ENCODE results near the gene RGS5. TPM values are rescaled to one million over a fixed set of nuclear protein-coding genes. Genes with fewer than 3 reads are reported as not detected.

Gene RGS5
- total RNA-seq, 1 donor from 2014 or later = 209 TPM

DNA sequence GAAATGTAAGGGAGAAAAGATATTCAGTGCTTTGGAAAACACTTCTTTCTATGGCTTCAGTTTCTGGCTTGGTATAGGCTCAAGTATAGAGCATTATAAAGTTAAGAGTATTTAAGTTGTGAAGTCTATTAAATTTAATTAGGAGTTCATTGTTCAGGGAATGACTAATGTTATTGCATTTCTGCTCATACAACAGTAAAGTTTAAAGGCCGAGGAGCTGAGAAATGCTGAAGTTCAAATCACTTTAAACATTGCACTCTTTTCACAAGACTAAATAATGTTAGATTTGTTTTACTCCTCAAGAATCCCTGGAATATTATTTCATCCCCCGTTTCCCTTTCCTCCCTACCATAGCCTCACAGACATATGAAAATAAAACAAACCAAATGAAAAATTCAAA, 30.1 kb downstream of the RGS5 start:
- H3K27ac Mint-ChIP-seq = peak overlapping the region; percentile 89
- peaks cover 57% of the 10 kb centered on the region for H3K4me1 Mint-ChIP-seq
- H3K27me3 Mint-ChIP-seq (ENCODE audit: low read depth) = no peaks in the 10 kb centered on the region
- no peaks in the 10 kb centered on the region for H3K9me3 Mint-ChIP-seq
- TF ChIP-seq CTCF (IDR thresholded peaks at IDR 0.05; ENCODE audit: unreplicated experiment) = no peak
- DNase-seq (ENCODE audit: low spot score in 2 of 2, unreplicated experiment in 2 of 2) = no peak
- H3K36me3 Mint-ChIP-seq = no peaks in the 10 kb centered on the region
- peak overlapping the region; percentile 3 for H3K4me3 Mint-ChIP-seq

DNA sequence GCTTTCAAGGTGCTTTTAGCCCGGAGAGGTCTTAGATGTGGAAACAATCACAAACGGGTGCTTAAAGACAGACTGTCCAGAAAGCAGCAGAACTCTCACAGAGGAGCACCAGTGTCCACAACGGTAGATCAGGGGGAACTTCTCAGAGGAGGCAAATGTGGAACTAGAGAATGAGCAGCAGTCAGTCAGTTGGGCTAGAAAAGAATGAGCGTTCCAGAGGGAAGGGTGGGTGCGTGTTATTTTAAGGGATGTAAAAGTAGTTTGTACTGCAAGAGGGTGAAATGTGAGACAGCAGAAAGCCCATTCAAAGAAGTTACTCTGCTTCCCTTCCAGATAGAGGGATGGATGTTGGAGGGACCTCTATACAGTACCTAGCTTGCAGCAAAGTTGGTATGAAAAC, 30.9 kb downstream of the RGS5 start:
- Mint-ChIP-seq H3K4me1 (peaks cover 65% of the 10 kb centered on the region), H3K9me3 (no peaks in the 10 kb centered on the region), H3K27me3 (ENCODE audit: low read depth) (no peaks in the 10 kb centered on the region), H3K4me3 (no peak overlapping the region), H3K27ac (peak overlapping the region; percentile 66), H3K36me3 (no peaks in the 10 kb centered on the region)
- DNase-seq (ENCODE audit: low spot score in 2 of 2, unreplicated experiment in 2 of 2) = no peak
- TF ChIP-seq CTCF (IDR thresholded peaks at IDR 0.05; ENCODE audit: unreplicated experiment) = no peak

DNA sequence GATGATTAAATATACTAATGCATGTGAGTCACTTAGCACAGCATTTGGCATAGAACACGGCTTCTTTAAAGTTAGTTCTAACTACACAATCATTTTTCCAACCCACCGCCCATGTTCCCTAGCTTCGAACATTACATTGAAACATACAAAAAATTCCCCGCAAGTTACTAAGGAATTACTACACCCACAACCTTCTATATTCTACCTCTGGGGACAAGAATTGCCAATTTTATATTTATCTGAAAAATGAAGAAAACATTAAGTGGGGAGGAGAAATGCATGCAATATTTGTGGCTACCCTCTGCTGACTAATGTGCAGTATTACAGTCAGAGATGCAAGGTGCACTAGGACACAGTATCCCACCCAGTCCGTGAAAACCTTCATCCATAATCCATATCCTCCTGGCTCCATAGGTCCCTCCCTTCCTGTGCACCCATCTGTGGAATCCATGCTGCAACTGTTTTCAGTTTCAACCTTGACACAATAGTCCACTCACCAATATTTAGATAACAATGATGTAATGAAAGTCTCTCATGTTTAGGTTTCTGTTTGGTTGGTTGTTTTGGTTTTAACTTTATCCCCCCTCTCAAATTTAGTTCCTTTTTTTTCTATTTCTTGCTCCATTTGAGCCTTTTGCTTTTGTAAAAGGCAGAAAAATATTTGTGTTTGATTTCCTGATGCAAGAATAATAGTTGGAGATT, 31.6 kb downstream of the RGS5 start:
- TF ChIP-seq CTCF (IDR thresholded peaks at IDR 0.05; ENCODE audit: unreplicated experiment) = peak; percentile 37
- H3K4me3 Mint-ChIP-seq = no peak overlapping the region
- no peak for DNase-seq (ENCODE audit: low spot score in 2 of 2, unreplicated experiment in 2 of 2)
- H3K36me3 Mint-ChIP-seq = no peaks in the 10 kb centered on the region
- H3K27me3 Mint-ChIP-seq (ENCODE audit: low read depth) = no peaks in the 10 kb centered on the region
- H3K9me3 Mint-ChIP-seq = no peaks in the 10 kb centered on the region
- H3K4me1 Mint-ChIP-seq = peaks cover 70% of the 10 kb centered on the region
- H3K27ac Mint-ChIP-seq = peak overlapping the region; percentile 13

DNA sequence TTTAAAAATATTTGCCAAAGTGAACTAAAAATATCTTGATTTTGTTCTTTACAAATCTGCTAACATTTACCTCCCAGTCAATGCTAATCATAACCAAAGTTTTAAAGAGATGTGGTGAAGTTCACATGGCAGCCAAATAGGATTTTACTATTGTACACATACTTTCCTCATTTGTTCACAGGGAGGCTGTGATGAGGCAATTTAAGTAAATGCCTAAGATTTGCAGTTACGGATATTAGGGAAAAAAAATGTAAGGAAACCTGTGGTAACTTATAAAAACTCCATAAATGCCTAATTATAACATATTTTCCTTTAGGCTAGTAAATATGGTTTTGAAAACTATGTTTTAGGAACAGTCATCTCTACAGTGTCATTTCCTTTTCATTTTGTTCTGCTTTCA, 32.4 kb downstream of the RGS5 start:
- Mint-ChIP-seq H3K4me3 (no peak overlapping the region), H3K36me3 (peaks cover under 1% of the 10 kb centered on the region), H3K27ac (no peak overlapping the region), H3K9me3 (no peaks in the 10 kb centered on the region), H3K27me3 (ENCODE audit: low read depth) (no peaks in the 10 kb centered on the region), H3K4me1 (peaks cover 69% of the 10 kb centered on the region)
- no peak for TF ChIP-seq CTCF (IDR thresholded peaks at IDR 0.05; ENCODE audit: unreplicated experiment)
- no peak for DNase-seq (ENCODE audit: low spot score in 2 of 2, unreplicated experiment in 2 of 2)

DNA sequence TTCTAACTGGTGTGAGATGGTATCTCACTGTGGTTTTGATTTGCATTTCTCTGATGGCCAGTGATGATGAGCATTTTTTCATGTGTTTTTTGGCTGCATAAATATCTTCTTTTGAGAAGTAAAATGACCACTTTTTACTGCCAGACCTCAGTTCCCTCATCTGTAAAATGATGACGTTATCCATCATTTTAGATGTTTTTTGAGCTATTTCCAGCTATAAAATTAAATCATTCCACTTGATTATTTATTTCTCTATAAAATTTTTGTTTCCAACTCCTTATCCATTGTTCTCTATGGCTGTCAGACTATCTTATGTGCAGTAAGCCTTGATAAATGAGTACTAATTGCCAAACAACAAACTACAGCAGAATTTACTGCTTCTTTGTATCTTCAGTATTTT, 33.2 kb downstream of the RGS5 start:
- Mint-ChIP-seq H3K27me3 (ENCODE audit: low read depth) (no peaks in the 10 kb centered on the region), H3K36me3 (peaks cover 7% of the 10 kb centered on the region), H3K4me3 (no peak overlapping the region), H3K9me3 (no peaks in the 10 kb centered on the region), H3K27ac (peak overlapping the region; percentile 3), H3K4me1 (peaks cover 62% of the 10 kb centered on the region)
- no peak for DNase-seq (ENCODE audit: low spot score in 2 of 2, unreplicated experiment in 2 of 2)
- no peak for TF ChIP-seq CTCF (IDR thresholded peaks at IDR 0.05; ENCODE audit: unreplicated experiment)
